Left renal cortex interstitium (tissue), 4 donors: ENCODE measurements around the gene PPP1R3D. TPM values are rescaled to one million over a fixed set of nuclear protein-coding genes. Genes with fewer than 3 reads are reported as not detected.

Experiments
- DNase-seq, 4 donors: peaks; one replicate each; pipeline ENCODE4 v3.0.0-alpha.2; 2013; ENCODE audit warnings: low read depth in 4 of 4, low spot score in 2 of 4, missing footprints in 1 of 4
- polyA plus RNA-seq, 4 donors: library from polyadenylated mRNA; unstranded; fragments of 120-200 nt; gene quantifications; one replicate each; pipeline ENCODE4 v1.2.1, GENCODE V29; 2013; ENCODE audit not compliant: insufficient read length in 4 of 4

PPP1R3D gene
- polyA plus RNA-seq, 4 donors: 5.4 to 7.0 (median 6.1) TPM

DNA sequence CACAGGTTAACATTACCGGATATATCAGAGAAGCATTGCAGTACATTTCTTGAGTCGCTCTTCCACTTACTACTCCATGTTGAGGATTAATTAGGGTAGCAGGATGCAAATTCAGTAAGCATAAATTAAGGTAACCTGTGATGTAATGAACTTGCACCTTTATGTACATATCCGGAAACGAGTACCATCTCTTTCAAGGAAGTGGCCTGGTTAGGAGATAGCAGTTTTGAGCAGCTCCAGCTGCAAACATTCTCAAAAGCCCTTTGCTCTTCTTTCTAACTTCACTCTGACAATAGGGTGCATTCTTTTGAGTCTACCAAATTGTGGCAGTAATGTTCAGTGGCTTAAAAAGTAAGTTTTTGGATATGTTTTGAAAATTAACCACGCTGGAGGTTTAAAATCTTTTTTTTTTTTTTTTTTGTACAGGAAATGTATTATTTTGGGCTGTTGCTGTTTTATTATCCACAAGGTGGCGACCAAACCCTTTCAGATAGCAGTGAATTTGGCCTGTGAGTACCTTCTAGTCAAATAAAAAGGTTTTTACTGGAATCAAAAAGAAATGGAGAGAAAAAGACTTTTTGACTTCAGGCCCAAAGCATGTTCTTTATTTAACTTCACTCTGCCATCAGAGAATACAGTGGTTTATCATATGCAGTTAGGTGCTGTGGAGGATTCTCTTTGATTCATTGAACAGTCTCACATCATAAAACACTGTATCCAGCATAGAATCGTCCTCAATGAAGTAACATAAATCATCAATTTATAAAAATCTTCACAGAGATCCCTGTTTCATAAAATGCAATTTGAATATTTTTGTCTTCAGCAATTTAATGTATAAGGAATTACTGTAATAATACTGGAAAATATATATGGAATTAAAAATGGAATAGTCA lies 9.0 kb upstream of the PPP1R3D start:
- peak in 2 of 4 donors; percentile 30 to 64 for DNase-seq

DNA sequence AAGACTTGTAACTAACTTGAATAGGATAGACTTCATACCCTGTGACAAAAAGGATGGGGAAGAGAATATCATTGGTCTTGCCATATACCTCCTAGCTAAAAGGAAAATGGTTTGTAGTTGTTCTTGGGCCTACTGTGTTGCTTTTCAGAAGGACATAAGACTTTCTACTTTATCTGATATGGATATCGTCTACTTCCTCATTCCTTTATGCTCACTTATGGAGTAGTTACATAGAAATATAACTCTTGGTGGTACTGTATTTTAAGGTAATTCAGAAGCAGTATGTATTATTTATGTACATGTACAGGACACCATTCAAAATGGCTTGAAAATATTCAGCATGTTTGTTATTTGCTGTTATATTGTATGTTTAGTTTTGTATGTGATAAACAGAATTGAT lies 8.1 kb upstream of the PPP1R3D start:
- DNase-seq: no peak

DNA sequence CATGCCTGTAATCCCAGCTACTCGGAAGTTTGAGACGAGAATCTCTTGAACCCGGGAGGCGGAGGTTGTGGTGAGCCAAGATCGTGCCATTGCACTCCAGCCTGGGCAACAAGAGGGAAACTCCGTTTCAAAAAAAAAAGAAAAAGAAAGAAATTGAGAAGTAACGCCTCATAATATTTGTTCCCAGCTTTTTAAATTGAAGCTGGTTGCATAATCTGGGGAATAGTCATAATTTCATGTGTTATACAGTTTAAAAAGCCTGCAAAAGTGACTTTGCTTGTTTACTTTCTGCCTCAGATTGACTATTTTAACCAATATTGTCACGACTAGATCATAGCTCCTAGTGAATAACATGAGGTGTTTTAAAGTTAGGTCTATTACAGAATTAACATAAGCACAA lies 7.3 kb upstream of the PPP1R3D start:
- DNase-seq: no peak

DNA sequence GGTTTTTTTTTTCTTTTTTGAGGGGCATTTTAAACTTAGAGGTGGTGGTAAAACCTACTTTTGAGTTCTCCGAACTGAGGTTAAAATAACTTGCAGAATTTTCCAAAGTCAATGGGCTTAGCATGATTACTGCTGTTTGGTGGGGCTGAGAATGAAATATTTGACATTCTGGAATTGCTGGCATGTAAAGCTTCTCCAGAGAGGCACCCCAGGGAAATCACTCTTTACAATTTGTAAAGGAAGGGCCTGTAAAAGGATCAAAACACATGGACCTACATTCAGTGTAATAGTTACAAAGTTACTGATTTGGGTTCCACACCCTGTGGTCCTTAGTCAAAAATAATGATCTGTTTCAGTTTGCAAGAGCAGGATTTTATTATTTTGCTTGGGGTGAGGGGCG lies 5.6 kb upstream of the PPP1R3D start:
- DNase-seq: no peak

DNA sequence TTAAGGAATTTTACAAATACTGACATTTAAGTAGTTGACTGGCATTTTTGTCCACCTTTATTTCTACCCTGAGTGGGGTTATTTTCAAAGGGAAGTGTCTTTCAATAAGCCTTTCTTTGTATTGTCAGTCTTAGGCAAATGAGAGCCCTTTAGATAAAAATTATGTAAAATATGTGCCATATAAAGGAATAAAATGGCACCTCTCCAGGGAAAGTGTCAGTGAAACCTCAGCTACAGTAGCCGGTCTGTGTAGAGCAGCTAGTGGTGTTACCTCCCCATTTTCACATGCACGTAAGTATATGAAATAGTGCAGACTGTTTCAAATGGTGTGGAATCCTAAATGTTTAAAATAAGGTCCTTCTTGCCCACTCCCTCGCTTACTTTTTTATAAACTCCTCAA lies 5.1 kb upstream of the PPP1R3D start:
- no peak for DNase-seq

DNA sequence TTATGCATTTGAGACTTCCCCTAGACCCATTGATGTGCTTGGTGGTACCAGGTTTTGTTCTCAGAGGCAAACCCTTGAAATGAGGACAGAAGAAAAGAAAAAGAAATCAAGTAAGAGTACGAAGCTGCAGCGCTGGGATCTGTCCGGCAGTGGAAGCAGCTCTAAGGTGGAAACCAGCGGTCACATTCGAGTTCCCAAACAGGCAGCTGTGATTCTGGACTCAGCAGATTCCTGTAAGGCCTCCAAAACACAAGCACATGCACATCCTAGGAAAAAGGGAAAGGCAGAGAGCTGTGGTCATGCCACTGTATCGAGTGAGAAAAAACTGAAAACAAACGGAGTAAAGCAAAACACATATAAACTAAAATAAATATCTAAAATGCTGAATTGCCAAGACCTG lies 4.6 kb upstream of the PPP1R3D start:
- no peak for DNase-seq

DNA sequence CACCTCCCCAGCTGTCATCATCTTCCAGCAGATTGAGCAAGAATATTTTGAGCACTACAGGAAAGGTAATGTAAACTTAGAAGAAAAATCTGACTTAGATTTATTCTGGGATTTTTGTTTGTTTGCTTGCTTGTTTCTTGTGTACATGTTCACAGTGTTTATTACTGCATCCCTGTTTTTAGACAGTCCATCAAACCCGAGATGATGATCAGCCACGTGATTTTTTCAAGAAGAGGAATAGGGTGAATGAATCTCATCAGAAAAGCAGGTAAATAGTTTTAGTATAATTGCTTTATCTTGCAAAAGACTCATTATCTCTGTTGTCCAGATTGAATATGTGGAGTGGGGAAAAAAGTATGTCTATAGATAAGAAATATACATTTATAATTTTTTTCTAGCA lies 2.1 kb upstream of the PPP1R3D start:
- DNase-seq: no peak

DNA sequence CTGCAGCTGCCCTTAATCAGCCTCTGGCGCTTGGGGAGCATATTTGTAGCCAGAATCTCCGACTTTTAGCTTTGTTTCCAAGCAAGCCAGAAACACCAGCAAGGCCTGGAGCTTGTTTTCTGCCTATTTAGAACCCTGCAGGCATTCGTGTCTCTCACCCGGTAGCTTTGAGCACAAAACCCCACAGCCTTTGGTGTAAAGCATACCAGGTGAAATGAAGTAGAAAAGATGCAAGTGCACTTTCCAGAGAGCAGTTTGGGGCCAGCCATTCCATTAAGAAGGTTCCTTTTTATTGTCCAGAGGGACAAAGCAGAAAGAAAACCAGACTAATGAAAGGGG lies 820 bp upstream of the PPP1R3D start:
- no peak for DNase-seq

DNA sequence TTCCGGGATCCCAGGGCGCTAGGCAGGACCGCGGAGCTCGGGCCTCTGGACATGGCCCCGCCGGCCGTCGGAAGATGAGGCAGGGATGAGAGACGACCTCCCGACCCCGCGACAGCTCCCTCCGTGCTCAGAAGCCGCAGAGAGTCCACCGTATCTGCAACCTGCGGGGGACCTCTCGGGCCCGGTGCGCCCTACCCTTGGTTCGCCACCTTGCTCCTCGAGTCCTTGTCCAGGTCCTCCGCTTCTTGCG lies 301 bp downstream of the PPP1R3D start:
- no peak for DNase-seq

DNA sequence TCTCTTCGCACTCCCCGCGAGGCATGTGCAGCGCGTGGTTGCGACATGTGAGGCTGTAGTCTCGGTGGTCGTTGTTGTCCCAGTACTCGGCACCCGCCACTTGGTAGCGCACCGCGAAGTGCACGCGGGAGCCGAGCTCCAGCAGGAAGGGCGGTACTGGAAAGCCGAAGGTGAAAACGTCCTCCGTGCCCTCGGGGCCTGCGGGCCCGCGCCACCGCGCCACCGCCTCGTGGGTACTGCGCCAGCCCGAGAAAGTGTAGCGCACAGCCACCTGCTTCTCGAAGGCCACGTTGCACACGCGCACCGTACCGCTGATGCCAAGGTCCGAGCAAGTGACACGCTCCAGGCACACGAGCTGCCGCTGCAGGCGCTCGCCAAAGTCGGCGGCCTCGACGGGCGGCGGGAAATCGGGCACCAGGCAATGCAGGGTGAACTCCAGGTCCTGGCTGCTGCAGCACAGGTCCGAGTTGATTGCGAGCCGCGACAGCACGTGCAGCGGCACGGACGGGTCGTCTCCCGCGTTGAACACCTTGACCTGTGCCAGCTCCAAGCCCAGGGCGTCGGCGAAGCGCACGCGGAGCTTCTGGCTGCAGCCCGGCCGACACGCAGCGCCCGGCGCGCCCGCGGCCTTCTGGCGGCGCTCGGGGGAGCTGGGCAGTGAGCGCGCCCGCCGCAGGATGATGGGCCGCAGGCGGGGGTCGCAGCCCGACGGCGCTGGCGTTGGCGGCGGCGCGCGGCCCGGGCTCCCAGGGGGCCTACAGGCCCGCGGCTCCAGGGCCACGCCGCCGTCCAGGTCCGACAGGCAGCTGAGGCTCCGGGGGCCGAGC lies 840 bp downstream of the PPP1R3D start:
- DNase-seq: no peak

DNA sequence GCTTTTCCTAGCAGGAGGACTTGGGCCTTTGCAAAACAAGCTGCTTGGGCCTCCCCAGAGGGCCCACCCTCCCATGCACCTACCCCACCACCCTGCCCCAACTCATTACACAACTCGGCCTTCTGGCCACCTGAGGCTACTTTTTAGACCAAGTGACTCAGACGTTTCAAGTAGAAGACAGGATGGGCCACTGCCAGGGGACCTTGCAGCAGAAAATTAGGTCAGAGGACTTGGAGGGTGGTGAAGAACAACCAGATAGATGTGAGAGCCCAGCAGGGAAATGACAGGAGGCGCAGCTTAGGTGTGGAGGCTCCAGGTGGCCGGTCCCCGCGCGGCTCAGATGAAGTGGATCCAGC lies 1.4 kb downstream of the PPP1R3D start:
- no peak for DNase-seq

DNA sequence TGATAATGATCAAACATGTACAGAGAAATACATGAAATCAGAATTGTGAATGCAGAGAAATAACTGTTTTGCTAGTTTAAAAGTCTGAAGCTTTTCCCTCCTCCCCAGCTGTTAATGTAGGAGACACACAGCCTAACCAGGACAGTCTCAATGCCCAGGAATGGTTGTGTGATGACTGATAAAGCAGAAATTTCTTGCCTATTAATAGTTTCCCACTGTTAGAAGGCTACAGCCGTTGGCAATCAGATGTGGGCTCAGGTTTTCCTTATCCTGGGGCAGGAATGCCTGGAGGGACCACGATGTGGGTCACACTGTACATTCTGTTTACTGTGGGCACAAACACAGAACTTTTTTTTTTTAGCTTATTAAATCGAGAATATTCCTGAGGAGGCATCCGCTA lies 1.9 kb downstream of the PPP1R3D start:
- no peak for DNase-seq

DNA sequence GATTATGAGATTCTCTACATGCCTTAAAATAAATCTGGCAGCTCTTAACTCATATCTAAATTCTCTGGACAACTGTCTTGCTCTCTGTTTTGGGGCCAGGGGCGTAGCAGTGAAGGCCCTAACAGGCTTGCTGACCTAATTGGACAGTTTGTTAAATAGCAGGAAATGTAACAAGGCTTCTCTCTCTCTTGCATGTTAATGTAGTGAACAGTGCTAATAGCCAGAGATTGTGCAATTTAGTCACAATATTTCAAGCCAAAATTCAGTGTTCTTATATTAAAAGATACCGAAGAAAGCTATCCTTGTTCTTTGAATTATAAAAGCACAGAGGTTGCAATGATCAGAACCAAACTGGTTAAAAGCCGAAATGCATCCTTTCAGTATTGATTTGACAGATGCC lies 3.0 kb downstream of the PPP1R3D start:
- DNase-seq: no peak

DNA sequence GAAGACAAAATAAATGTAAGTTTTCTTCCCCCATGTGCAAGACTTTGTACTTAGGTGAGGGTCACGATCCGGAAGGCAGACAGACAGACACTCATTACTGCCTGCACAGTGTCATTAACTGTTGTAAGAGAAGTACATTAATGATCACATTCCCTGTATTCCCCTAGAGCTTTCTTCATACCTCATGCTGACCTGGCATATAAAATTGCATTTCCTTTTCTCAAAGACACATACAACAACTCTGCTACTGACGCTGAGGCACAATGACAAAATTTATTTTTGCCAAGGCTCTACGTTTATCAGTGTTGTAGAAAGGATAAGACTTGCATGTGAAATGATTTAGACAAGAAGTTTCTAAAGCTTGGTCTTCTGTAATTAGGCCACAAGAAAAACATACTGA lies 3.7 kb downstream of the PPP1R3D start:
- DNase-seq: no peak

DNA sequence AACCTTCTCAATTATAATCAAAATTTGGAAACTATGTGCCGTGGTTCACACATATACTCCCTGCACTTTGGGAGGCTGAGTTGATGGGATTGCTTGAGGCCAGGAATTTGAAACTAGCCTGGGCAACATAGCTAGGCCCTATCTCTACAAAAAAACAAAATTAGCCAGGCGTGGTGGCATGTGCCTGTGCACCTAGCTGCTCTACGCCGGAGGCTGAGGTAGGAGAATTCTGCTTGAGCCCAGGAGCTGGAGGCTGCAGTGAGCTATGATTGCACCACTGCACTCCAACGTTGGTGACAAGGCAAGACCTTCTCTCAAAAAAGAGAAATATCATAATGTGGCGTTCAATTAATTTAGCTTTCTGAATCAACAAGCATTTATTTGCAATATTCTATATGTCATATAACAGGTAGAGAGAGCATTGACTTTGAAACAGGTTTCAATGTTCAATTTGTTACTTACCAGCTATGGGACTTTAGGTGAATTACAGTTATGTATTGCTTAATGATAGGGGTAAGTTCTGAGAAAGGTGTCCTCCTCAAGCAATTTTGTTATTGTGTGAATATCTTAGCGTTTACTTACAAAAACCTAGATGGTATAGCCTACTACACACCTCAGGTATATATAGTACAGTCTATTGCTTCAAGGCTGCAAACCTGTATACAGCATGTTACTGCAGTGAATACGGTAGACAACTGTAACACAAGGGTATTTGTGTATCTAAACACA lies 4.5 kb downstream of the PPP1R3D start:
- DNase-seq: no peak

DNA sequence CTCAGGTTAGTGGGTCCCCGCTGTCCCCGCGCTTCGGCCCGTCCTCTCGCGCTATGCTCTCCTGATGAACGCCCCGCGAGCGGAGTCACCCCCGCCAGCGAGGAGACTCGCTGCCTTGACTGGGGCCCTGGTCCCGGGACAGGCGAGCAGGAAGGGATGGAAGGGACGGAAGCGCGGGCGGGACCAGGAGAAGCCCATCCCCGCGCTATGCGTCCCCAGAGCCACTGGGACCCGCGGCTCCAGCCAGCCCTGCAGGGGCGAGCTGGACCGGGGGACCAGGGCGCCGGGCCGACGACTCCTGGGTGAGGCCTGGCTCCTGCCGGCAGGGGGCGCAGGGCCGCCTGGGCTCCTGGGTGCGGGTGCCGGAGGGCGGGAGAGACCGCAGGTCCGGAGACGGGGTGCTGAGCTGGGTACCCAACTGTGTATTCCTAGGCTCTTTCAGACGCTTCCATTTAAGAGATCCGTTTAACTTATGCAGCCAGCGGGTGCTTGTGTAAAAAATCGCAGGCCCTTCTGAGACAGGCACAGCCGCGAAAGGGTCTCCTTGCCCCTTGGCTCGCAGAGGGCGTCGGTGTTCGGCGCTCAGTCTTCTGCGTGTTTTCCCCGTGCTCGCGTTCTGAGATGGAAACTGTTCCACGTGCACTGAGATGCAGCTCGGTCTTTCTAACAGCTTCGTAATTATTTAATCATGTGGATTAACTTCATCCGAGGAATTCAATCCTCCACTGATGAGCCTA lies 6.1 kb downstream of the PPP1R3D start:
- DNase-seq: peak; percentile 41 to 62 (median 61)

DNA sequence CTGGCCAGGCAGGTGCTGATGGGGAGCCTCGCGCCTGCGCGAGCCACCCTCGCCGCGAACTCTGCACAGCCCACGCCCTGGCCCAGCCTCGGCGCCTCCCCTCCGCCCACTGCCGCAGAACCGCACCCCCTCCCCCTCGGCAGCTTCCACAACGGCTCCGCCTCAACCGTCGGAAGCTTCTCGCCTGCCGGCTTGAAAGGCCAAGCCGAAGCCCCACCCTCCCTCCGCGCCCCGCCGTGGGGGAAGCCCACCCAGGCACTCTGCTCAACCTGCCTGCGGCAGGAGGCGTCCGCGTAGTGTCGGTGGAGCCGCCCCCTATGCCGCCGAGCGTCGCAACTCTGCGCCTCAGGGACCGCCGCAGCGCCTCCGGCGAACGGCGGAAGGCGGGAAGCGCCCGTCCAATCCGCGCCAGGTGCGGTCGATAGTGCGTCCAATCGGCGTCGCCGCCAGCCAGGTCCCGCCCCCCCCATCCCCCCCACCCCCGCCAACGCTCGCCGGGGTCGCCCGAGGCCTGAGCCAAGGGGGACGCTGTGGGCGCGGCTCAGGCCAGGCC lies 6.7 kb downstream of the PPP1R3D start, which contains the start of gene SYCP2:
Gene SYCP2 (minus strand): TSS at position 342 of the 553 bp plus-strand sequence. CDS start 11,224 bp downstream, outside the sequence.
- no peak for DNase-seq

DNA sequence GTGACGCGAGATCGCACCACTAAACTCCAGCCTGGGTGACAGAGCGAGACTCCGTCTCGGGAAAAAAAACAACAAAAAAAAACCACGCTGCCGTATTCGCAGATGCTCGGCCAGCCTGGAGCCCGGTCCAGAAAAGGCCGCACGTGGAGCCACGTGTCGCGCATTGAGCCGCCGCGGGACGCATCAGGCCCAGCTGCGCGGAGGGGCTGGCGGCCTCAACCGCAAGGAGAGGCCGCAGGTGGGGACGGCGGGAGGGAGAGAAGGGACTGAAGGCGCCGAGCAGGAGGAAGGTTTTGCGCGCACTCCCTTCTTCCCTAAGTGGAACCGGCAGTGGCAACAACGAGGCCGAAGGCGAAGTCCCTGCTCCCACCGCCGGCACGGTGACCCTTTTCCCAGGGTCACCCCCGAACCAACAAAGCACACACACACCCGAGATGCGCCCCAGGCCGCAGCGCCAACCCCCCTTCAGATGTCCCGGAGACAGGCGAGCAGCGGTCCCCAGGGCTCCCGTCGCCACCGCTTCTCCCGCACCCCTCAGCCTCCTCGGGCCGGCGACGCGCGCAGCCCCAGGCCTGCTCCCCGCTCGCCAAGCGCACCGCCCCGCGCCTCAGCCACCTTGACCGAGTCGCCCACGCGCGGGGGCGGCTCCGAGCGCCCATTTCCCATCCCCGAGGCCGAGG lies 7.3 kb downstream of the PPP1R3D start:
- no peak for DNase-seq

DNA sequence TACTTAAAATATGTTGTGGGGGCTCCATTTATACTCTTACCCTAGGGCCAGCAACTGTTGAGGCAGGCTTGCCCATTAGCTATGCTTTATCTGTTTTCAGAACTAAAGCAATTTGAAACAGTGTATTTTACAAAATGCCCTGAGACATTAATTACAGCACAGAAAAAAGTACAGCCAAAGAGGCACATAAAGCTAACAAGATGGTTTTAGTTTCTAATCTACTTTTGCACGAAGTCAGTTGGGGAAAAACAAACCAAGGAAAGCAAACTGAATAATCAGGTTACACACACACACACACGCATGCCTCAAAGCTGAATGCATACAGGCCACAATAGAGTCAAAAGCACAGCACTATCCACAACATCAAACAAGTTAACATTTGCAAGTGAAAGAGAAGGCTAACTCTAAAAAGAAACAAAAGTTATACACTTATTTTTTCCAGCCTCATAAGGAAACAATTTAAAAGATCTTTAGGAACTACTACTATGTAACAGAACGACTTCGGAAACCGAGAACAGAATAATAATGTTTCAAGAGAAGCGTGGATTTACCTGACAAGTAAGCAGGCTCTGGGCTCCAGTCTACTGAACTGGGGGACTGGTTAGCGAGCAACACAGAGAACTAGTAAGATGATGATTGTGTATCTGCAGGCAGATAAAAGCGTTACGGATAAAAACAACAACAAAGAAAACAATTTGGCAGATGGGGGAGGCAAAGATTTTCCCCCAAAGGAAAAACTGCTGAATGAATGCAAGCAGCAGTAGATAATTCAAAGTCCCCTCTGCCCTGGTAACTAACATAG lies 8.4 kb downstream of the PPP1R3D start:
- DNase-seq: no peak
